Measurements from ENCODE around the gene SYTL3. TPM values are rescaled to one million over a fixed set of nuclear protein-coding genes. Genes with fewer than 3 reads are reported as not detected.
A peak's percentile ranks its signal among the peaks of the same experiment; 100 is the strongest.

Gene SYTL3
- total RNA-seq, 1 donor from 2014 or later, result 8.7 TPM

- peaks cover 22% of the 10 kb centered on the region for H3K36me3 ChIP-seq
- ATAC-seq (no peak), DNase-seq (no peak)
- H3K4me1 ChIP-seq, result peaks cover 75% of the 10 kb centered on the region
- intact Hi-C loops (cut with DNase I), result no loop called here
- H3K9me3 ChIP-seq, result no peaks in the 10 kb centered on the region
- no peaks in the 10 kb centered on the region for H3K27me3 ChIP-seq
- H3K27ac ChIP-seq, result peak overlapping the region; percentile 39
- H3K4me3 ChIP-seq, result no peak overlapping the region
- no peak for TF ChIP-seq CTCF (IDR thresholded peaks at IDR 0.05)
Measured at GRCh38 chr6:158813032-158813431, 163.2 kb downstream of the SYTL3 start.

Small RNA genes lying within 50 kb of the gene (microRNA-seq; reads per million reads assigned to microRNA genes)
- gene MIR3918 (ENCODE audit: borderline microRNAs expressed) (not detected), gene MIR7161 (ENCODE audit: borderline microRNAs expressed) (not detected)

Other genes with a start within 250 kb of the SYTL3 start
- 31.5 TPM for gene TMEM181, start 90.0 kb upstream of the SYTL3 start, total RNA-seq
- gene DYNLT1, start 5.3 kb upstream of the SYTL3 start, total RNA-seq, result 104 TPM
- gene EZR, start 169.3 kb downstream of the SYTL3 start, total RNA-seq, result 260 TPM